Measurements from ENCODE around the gene ANO2. TPM values are rescaled to one million over a fixed set of nuclear protein-coding genes. Genes with fewer than 3 reads are reported as not detected.

The ANO2 gene
- polyA plus RNA-seq, 1 donor from 2014 or later: 1.8 TPM

DNA sequence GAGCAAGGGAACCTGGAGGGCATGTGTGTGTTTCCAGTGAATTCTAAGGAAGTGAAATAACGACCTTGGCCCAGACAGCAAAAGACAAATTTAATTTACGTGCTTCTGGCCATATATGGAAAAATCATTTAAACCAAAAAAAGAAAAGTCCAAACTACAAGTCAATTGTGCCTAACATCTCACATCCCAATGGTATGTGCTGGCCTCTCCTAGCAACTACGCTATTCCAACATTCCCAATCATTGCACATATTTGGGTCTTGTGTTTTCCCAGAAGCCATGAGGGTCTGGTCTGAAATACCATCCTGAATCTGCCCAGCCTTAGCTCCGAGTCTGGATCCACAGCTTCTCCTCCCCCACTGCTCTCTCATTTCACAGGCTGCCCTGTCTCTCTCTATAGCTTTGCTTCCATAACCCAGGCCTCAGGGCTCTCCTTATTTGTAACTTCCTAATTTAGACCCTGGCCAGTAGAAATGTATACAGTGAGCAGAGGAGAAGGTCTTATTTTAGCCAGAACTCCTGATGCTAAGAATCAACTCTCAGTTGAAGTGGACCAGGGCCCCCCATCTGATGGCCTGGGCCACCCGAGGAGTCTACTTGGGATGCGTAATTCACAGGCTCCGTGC lies 224.6 kb downstream of the ANO2 start:
- Histone ChIP-seq H4K20me1 (ENCODE audit: insufficient read depth) (no peaks in the 10 kb centered on the region), H3K9me2 (ENCODE audit: insufficient read depth, low read length) (no peaks in the 10 kb centered on the region), H2AFZ (ENCODE audit: low read depth, low read length) (no peak overlapping the region), H3K4me2 (ENCODE audit: low read length) (no peak overlapping the region), H3K27me3 (ENCODE audit: insufficient read depth, low read depth, low read length) (no peaks in the 10 kb centered on the region), H3K36me3 (ENCODE audit: insufficient read depth, low read length) (no peaks in the 10 kb centered on the region), H3K27ac (ENCODE audit: low read length) (no peak overlapping the region), H3K4me3 (ENCODE audit: low read length) (no peak overlapping the region), H3F3A (ENCODE audit: insufficient read depth, low read length, poor library complexity, severe bottlenecking) (no peaks in the 10 kb centered on the region), H3K9ac (ENCODE audit: low read length) (no peak overlapping the region), H3K79me2 (replicated peaks; ENCODE audit: insufficient read depth, low read length) (no peaks in the 10 kb centered on the region), H3K9me3 (ENCODE audit: low read length) (no peaks in the 10 kb centered on the region)
- no peak for TF ChIP-seq RAD21 (conservative IDR thresholded peaks at IDR 0.05)
- TF ChIP-seq MXI1 (conservative IDR thresholded peaks at IDR 0.05; ENCODE audit: poor library complexity, severe bottlenecking): no peak
- TF ChIP-seq, protein P1, sequence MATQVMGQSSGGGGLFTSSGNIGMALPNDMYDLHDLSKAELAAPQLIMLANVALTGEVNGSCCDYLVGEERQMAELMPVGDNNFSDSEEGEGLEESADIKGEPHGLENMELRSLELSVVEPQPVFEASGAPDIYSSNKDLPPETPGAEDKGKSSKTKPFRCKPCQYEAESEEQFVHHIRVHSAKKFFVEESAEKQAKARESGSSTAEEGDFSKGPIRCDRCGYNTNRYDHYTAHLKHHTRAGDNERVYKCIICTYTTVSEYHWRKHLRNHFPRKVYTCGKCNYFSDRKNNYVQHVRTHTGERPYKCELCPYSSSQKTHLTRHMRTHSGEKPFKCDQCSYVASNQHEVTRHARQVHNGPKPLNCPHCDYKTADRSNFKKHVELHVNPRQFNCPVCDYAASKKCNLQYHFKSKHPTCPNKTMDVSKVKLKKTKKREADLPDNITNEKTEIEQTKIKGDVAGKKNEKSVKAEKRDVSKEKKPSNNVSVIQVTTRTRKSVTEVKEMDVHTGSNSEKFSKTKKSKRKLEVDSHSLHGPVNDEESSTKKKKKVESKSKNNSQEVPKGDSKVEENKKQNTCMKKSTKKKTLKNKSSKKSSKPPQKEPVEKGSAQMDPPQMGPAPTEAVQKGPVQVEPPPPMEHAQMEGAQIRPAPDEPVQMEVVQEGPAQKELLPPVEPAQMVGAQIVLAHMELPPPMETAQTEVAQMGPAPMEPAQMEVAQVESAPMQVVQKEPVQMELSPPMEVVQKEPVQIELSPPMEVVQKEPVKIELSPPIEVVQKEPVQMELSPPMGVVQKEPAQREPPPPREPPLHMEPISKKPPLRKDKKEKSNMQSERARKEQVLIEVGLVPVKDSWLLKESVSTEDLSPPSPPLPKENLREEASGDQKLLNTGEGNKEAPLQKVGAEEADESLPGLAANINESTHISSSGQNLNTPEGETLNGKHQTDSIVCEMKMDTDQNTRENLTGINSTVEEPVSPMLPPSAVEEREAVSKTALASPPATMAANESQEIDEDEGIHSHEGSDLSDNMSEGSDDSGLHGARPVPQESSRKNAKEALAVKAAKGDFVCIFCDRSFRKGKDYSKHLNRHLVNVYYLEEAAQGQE (IDR thresholded peaks at IDR 0.05; ENCODE audit: borderline replicate concordance): no peak
- TF ChIP-seq TAF1 (IDR thresholded peaks at IDR 0.05; ENCODE audit: low read depth): no peak
- TF ChIP-seq EP300 (conservative IDR thresholded peaks at IDR 0.05; ENCODE audit: poor library complexity, severe bottlenecking): no peak
- no peak for TF ChIP-seq POLR2AphosphoS5 (IDR thresholded peaks at IDR 0.05)
- no peak for TF ChIP-seq SMC3 (conservative IDR thresholded peaks at IDR 0.05; ENCODE audit: poor library complexity)
- TF ChIP-seq EZH2 (IDR thresholded peaks at IDR 0.05; ENCODE audit: borderline replicate concordance, insufficient read depth, low read length, poor library complexity, severe bottlenecking): no peak
- no peak for TF ChIP-seq CTCF (IDR thresholded peaks at IDR 0.05; ENCODE audit: poor library complexity, severe bottlenecking)

GRCh38 chr12:5718680-5719079 lies 226.4 kb downstream of the ANO2 start:
- no peak overlapping the region for H2AFZ ChIP-seq (ENCODE audit: low read depth, low read length)
- no peak overlapping the region for H3K4me2 ChIP-seq (ENCODE audit: low read length)
- no peaks in the 10 kb centered on the region for H3K79me2 ChIP-seq (replicated peaks; ENCODE audit: insufficient read depth, low read length)
- H3K9me2 ChIP-seq (ENCODE audit: insufficient read depth, low read length): no peaks in the 10 kb centered on the region
- H3K4me3 ChIP-seq (ENCODE audit: low read length): no peak overlapping the region
- no peaks in the 10 kb centered on the region for H3K9me3 ChIP-seq (ENCODE audit: low read length)
- TF ChIP-seq MXI1 (conservative IDR thresholded peaks at IDR 0.05; ENCODE audit: poor library complexity, severe bottlenecking): no peak
- no peak for TF ChIP-seq EP300 (conservative IDR thresholded peaks at IDR 0.05; ENCODE audit: poor library complexity, severe bottlenecking)
- TF ChIP-seq POLR2AphosphoS5 (IDR thresholded peaks at IDR 0.05): no peak
- TF ChIP-seq RAD21 (conservative IDR thresholded peaks at IDR 0.05): no peak
- TF ChIP-seq EZH2 (IDR thresholded peaks at IDR 0.05; ENCODE audit: borderline replicate concordance, insufficient read depth, low read length, poor library complexity, severe bottlenecking): no peak
- TF ChIP-seq TAF1 (IDR thresholded peaks at IDR 0.05; ENCODE audit: low read depth): no peak
- no peak for TF ChIP-seq CTCF (IDR thresholded peaks at IDR 0.05; ENCODE audit: poor library complexity, severe bottlenecking)
- TF ChIP-seq, protein P1 (IDR thresholded peaks at IDR 0.05; ENCODE audit: borderline replicate concordance): no peak
- TF ChIP-seq SMC3 (conservative IDR thresholded peaks at IDR 0.05; ENCODE audit: poor library complexity): no peak
- no peaks in the 10 kb centered on the region for H4K20me1 ChIP-seq (ENCODE audit: insufficient read depth)
- no peaks in the 10 kb centered on the region for H3K36me3 ChIP-seq (ENCODE audit: insufficient read depth, low read length)
- H3F3A ChIP-seq (ENCODE audit: insufficient read depth, low read length, poor library complexity, severe bottlenecking): no peaks in the 10 kb centered on the region
- no peaks in the 10 kb centered on the region for H3K27me3 ChIP-seq (ENCODE audit: insufficient read depth, low read depth, low read length)
- H3K27ac ChIP-seq (ENCODE audit: low read length): no peak overlapping the region
- no peak overlapping the region for H3K9ac ChIP-seq (ENCODE audit: low read length)

Data from neural cell (in vitro differentiated cells).